Astrocyte of the cerebellum (primary cell): ENCODE data around the gene UNC45A.

Source experiments
- DNase-seq: peaks from one replicate; pipeline ENCODE4 v3.0.0-alpha.2; 2011; ENCODE audit warnings: low read depth
- H3K4me3 ChIP-seq: 2 replicates; pipeline ENCODE4 v1.5.1; 2011; ENCODE audit warnings: mild to moderate bottlenecking, low read depth, low read length, moderate library complexity
- in situ Hi-C: cut with HindIII; loops from 2 replicates; pipeline ENCODE4 v1.10.0; 2017; ENCODE audit warnings: low sequenced_read_pairs
- TF ChIP-seq, protein P1 (sequence below): IDR thresholded peaks from 2 replicates; pipeline ENCODE4 v1.5.1; 2012; ENCODE audit warnings: low read length, low read depth, moderate library complexity, mild to moderate bottlenecking; ENCODE audit errors: missing control alignments

UNC45A gene

GRCh38 chr15:90938261-90938660 lies 3.2 kb downstream of the UNC45A start:
- no peak overlapping the region for H3K4me3 ChIP-seq
- in situ Hi-C loops = no loop called here
- no peak for DNase-seq
- TF ChIP-seq, protein P1, sequence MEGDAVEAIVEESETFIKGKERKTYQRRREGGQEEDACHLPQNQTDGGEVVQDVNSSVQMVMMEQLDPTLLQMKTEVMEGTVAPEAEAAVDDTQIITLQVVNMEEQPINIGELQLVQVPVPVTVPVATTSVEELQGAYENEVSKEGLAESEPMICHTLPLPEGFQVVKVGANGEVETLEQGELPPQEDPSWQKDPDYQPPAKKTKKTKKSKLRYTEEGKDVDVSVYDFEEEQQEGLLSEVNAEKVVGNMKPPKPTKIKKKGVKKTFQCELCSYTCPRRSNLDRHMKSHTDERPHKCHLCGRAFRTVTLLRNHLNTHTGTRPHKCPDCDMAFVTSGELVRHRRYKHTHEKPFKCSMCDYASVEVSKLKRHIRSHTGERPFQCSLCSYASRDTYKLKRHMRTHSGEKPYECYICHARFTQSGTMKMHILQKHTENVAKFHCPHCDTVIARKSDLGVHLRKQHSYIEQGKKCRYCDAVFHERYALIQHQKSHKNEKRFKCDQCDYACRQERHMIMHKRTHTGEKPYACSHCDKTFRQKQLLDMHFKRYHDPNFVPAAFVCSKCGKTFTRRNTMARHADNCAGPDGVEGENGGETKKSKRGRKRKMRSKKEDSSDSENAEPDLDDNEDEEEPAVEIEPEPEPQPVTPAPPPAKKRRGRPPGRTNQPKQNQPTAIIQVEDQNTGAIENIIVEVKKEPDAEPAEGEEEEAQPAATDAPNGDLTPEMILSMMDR = no peak

GRCh38 chr15:90939756-90940155 lies 4.7 kb downstream of the UNC45A start:
- in situ Hi-C loops = no loop called here
- no peak for DNase-seq
- TF ChIP-seq, protein P1 = no peak
- no peak overlapping the region for H3K4me3 ChIP-seq

GRCh38 chr15:90941038-90941437 lies 6.0 kb downstream of the UNC45A start:
- TF ChIP-seq, protein P1 = no peak
- in situ Hi-C loops = no loop called here

DNA sequence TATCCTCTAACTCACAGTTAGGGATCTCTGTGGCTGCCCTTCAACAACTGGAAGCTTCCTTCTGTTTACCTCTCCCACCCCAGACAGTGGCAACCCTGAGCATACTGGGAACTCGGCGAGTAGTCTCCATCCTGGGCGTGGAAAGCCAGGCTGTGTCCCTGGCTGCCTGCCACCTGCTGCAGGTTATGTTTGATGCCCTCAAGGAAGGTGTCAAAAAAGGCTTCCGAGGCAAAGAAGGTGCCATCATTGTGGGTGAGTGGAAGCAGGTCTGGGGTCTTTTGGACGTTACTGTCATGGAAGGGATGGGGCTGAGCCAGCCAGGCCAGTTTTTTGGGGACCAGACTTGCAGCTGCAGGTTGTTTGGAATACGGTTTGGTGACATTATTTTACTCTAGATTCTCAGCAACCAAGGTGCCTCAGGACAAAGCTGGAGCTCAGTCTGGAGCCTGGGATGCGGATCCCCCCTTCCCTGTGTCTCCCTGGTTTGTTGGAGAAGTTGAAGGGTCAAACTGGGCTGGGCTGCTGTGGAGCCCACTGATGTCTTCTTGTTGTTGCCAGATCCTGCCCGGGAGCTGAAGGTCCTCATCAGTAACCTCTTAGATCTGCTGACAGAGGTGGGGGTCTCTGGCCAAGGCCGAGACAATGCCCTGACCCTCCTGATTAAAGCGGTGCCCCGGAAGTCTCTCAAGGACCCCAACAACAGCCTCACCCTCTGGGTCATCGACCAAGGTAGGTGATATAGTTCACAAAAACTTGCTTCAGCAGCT lies 7.5 kb downstream of the UNC45A start:
- in situ Hi-C loops = no loop called here
- no peak overlapping the region for H3K4me3 ChIP-seq
- no peak for DNase-seq
- TF ChIP-seq, protein P1 = no peak

More at GRCh38 chr15:90941038-90941437, 6.0 kb downstream of the UNC45A start:
- DNase-seq = no peak
- H3K4me3 ChIP-seq = no peak overlapping the region

DNA sequence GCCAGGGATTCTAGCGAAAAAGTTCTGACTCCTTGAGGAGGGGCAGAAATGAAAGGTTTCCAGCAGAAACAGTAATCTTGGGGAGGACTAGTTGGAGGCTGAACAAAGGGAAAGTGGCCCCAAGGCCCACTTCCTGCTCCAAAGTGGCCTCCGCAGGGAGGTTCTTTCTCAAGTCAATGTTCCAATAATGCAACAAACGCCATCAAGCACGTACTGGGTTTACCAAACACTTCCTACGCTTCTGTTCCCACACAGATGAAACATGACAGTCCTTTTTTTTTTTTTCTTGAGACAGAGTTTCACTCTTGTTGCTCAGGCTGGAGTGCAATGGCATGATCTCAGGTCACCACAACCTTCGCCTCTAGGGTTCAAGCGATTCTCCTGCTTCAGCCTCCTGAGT lies 10.0 kb downstream of the UNC45A start:
- no peak for DNase-seq
- in situ Hi-C loops = no loop called here
- no peak overlapping the region for H3K4me3 ChIP-seq
- TF ChIP-seq, protein P1 = no peak

GRCh38 chr15:90946538-90946937 lies 11.5 kb downstream of the UNC45A start:
- in situ Hi-C loops = no loop called here
- DNase-seq = no peak
- TF ChIP-seq, protein P1 = no peak
- no peak overlapping the region for H3K4me3 ChIP-seq
